HG03025 (cell line): ENCODE results near the gene RANBP6.

Experiments used
- ATAC-seq: cut with Tn5 transposase; IDR thresholded peaks from one replicate; pipeline ENCODE4 v1.9.1; 2021; ENCODE audit warnings: mild to moderate bottlenecking, moderate library complexity; ENCODE audit not compliant: unreplicated experiment, low FRiP score

The RANBP6 gene

GRCh38 chr9:6007770-6008168 is 7.7 kb downstream of the RANBP6 start:
- ATAC-seq, result peak; percentile 38

- peak; percentile 70 for ATAC-seq
Measured at GRCh38 chr9:6007058-6007769, 8.2 kb downstream of the RANBP6 start.

- ATAC-seq, result no peak
Measured at GRCh38 chr9:6006749-6007057, 8.7 kb downstream of the RANBP6 start.

- no peak for ATAC-seq
Measured at GRCh38 chr9:6000955-6001354, 14.5 kb downstream of the RANBP6 start.

GRCh38 chr9:5999443-6000101 is 15.9 kb downstream of the RANBP6 start:
- no peak for ATAC-seq

- no peak for ATAC-seq
Measured at GRCh38 chr9:5994493-5994892, 20.9 kb downstream of the RANBP6 start.

- ATAC-seq, result no peak
Measured at GRCh38 chr9:5988265-5988664, 27.2 kb downstream of the RANBP6 start.

- ATAC-seq, result no peak
Measured at GRCh38 chr9:5983042-5983441, 32.4 kb downstream of the RANBP6 start.

- ATAC-seq, result no peak
Measured at GRCh38 chr9:5982317-5982716, 33.1 kb downstream of the RANBP6 start.

GRCh38 chr9:5978523-5978922 is 36.9 kb downstream of the RANBP6 start:
- no peak for ATAC-seq

- ATAC-seq, result no peak
Measured at GRCh38 chr9:5976674-5977397, 38.6 kb downstream of the RANBP6 start.

GRCh38 chr9:5971740-5972139 is 43.7 kb downstream of the RANBP6 start:
- ATAC-seq, result no peak
